Kidney capillary endothelial cell (primary cell): ENCODE data around the gene LOXHD1.

Experiments used
- DNase-seq: peaks from one replicate; pipeline ENCODE4 v3.0.0-alpha.2; 2018; ENCODE audit warnings: low spot score

The LOXHD1 gene

DNA sequence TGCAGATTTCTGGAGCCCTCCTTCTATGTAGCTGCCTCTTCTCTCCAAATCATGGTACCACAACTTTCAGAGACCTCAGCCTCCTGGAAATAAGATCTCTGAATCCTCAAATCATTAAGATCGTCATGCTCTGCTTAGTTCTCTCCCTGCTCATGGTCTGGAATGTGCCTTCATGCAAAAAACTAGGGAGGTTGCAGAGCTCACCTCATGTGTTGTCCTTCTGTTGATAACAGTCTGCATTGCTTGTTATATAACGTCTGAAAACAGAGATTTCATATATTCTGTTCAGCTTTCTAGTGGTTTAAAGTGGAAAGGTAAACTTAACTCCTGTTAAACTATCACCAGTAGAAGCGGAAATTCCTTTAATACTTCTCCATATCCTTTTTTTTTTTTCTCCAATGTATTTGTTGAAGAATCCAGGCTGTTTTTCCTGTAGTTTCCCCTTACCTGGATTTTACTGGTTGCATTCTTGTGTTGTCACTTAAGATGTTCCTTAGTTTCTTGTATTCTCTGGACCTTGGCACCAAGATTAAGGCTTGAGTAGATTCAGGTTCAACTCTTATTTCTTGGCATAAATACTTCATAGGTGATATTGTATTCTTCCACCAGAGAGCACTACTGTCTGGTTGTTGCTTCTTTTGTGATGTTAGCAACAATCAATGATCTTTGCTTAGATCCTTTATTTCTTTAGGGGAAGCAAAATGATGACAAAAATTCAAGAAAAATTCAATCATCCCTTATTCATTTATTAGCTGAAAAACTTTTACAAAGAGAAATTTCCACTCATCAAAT, 211.3 kb downstream of the LOXHD1 start:
- DNase-seq = no peak

DNA sequence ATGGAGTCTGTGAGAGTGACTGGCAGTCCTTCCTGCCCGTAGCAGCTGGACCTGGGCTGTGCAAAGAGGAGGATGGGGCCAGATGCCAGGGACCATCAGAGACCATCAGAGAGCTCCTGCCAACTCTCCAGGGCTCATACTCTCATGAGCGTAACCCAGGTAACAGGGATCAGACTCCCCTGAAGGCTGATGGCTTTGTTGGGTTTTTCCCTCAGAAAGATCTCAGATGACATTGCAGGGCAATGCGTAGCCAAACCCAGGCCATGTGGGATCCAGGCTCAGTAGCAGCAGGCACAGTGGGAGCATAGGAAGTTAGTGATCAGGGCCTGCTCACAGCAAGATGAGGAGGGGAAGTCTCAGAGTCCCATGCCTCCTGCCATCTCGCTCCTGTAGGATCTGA, 218.0 kb downstream of the LOXHD1 start:
- DNase-seq = no peak

DNA sequence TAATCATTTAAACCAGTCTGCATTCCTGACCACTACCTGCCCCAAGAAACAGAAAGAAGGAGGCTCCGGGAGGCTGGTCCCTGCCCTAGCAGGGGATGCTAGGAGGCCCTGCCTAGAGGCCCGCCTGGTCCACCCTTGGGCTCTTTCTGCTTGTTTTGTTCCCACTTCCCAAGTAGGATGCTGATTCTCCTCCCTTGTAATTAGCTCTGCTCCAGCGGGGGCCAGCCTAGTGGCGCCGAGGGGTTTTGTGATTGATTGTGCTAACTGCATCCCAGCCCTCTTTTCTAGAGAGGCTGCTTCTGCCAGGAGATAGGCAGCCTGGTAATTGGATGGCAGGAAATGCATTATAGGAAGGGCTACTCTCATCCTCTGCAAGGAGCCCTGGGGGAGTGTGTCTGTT, 220.0 kb downstream of the LOXHD1 start:
- DNase-seq = no peak

DNA sequence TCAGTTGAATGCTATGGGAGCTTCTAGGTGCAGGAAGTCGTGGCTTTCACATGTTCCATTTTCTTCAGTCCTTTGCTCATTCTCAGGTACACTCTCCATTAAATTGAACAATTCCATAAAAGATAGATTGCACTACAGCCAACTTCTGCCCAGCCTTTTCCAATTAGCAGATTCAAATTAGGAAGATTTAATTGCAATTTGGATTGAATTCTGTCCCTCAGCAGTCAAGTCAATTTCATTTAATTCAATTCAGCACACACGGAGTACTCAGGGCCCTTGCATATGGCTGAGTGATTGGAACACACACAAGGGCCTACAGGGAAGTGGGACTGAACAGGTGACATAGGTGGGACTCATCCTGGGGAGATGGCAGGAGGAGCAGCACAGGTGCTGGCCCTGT, 220.4 kb downstream of the LOXHD1 start:
- no peak for DNase-seq

DNA sequence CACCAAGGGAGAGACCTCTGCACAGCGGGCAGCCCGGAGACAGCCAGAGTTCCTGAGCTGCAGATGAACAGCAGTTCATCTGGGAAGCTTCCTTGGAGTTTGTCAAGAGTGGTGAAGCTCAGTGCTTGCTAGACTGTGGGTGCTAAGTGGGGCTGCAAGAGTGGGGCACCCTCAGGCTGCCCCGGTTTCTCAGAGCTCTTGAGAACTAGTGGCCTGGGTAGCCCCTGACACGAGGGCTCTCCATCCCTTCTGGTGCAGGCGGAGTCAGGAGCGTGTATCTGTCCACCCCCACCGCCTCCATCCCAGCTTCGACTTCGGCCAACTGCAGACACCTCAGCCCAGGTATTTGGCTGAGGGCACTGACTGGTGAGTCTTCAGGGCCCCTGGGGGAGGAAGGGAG, 222.0 kb downstream of the LOXHD1 start:
- no peak for DNase-seq

DNA sequence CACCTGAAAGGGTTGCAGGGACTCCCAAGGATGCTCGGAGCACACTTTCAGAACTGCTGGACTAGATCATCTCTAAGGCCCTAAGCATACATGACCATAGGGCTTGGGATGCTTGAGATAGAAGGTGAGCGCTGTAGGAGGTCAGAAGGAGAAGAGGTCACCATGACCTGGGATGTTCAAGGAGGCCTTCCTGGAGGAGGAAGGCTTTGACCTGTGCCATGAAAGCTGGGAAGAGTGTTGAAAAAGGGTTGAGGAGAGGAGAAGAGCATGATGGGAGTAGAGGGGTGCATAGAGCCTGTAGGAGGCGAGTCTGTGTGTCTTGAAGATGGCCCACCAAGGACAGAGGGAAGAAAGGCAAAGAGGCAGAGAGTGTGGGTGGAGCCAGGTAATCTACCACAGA, 222.4 kb downstream of the LOXHD1 start:
- DNase-seq = no peak

DNA sequence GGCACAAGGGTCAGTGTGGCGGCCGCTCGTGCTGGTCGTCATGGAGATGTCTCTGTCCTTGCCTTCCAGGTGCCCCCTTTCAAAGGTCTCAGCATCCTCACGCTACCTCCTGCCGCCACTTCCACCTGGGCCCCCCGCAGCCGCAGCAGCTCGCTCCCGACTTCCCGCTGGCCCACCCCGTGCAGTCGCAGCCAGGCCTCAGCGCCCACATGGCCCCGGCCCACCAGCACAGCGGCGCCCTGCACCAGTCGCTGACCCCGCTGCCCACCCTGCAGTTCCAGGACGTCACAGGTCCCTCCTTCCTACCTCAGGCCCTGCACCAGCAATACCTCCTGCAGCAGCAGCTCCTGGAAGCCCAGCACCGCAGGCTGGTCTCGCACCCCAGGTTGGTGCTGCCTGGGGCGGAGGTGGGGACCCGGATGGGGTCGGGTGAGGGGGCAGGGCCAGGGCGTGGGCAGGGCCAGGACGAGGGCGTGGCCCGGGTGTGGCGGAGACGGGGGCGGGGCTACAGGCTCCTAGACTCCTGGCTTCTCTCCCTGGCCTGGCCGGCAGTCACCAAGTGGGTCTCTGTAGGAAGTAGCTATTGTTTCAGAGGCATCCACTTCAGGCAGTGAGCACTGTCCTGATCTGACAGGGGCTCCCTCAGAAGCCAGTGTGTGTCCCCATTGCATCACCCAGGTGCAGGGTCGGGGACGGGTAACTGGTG, 223.7 kb downstream of the LOXHD1 start:
- DNase-seq = no peak

DNA sequence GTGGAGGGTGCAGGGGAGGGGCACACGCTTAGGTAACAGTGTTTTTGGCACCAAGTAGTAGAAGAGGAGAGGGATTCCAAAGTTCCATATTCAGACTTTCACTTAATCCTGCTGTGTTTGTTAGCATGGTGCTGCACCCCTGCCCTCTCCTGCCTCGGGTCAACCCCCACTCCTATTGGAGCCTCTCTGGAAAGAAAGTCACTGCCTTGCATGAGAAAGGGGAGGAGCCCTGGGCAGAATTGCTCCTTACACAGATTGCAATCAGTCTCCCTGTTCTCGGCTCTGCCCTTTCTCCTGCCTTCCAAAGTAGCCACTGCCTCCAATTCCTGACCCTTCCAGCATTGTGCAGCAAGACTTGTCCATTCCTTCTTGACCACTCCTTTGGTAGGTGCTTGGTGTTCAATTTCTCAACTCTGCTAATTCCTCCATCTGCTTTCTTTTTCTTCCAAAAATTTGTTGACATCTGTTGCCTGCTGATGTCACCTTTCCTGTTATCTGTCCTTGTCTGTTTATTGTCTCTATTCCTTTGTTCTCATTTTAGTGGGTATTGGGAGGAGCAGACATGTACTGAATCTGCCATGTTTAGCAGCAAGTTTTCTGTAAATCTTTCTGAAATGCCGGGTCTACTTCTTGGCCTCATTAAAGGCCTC, 225.4 kb downstream of the LOXHD1 start:
- no peak for DNase-seq

DNA sequence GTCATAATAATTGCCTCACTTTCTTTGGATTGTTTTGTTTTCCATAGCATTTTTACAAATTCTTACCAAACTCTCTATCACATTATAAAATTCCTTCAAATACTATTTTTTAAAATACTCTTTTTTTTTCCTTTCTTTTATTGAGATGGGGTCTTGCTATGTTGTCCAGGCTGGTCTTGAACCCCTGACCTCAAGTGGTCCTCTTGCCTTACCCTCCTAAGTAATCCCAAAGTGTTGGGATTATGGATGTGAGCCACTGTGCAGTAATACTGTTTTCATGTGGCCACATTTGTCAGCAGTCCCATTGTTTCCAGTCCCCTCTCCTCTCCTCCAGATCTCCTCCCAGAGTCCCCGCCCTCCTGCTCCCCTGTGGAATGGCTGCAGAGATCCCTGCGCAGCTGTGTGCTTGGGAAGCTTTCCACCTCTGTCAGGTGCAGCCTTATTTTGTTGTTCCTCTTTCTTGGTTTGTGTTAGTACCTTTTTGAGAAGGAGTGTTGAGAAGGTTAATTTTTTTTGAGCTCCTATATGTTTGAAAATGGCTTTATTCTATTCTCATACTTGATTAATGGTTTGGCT, 227.3 kb downstream of the LOXHD1 start:
- DNase-seq = no peak

DNA sequence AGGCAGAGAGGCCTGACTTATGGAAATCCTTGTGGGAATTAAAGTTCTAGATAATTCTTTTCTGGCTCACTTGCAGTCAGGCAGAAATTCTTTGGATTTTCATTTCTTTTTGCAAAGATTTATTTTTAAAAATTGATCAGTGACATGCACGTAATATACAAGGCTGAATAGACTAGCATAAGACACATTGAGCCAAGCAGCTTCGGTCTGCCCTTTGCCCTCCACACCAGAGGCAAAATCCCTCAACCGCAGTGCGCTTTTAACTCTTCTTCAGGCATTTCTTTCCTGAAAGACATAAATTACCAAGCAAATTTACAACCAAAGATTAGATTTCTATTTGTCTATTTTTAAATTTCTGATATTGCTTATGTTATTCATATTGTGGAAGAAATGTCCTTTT, 227.9 kb downstream of the LOXHD1 start:
- no peak for DNase-seq

DNA sequence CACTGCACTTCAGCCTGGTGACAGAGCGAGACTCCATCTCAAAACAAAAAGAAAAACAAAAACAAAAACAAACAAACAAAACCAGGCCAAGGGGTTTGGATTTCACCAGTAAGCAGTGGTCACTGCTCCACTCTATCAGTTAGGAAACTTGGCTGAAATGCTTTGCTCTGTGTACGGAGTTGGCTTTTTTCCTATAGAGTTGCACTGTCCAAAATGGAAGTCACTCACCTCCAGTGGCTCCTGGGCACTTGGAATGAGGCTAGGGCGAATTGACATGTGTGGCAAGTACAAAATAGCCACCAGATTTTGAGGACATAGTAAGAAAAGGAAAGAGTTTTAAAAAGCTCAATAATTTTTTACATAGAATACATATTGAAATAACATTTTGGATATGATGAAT, 228.7 kb downstream of the LOXHD1 start:
- no peak for DNase-seq

DNA sequence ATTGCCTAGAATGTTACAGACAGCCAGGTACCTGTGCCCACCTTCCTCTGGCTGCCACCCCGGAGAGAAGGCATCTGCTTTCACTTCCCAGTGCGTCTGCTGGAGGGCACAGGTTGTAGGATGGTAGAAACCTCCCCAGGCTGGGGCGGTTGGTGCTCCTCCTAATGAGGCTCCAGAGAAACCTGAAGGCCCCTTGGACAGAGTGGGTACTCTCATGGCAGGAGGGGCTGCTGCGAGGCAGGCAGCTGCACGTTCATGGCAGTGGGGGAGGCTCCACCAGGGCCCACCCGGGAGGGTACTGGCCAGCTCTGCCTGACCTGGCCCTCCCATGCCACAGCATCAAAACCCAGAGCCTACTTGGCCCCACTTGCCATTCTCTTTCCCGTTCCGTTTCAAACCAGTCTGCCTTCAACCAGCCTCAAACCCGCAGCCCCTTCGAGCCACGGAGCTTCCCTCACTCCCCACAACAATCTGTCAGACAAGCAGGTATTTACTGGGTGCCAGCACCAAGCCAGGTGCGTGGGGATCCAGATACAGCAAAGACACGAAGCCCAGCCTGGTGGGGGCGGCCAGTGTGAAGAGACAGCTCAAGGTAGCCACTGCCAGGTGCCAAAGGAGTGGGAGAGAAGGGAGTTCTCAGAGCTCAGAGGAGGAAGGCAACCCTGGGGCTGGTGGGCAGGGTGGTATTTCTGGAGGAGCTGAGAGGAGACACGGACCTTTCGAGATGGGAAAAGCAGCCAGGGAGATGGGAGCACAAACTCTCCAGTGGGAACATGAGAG, 229.6 kb downstream of the LOXHD1 start:
- DNase-seq = no peak
